MM.1S (cell line): ENCODE results near the gene HSPA1L.

Experiments
- CTCF ChIP-seq: fragments of 300-600 bp; sonication (generic); IDR thresholded peaks from 2 replicates; pipeline ENCODE4 v1.5.1; 2016; ENCODE audit warnings: antibody characterized with exemption, low read length, mixed read lengths
- EZH2 ChIP-seq: fragments of 300-600 bp; sonication (generic); optimal IDR thresholded peaks from 2 replicates; pipeline ENCODE3; 2017; ENCODE audit warnings: low read depth, mild to moderate bottlenecking, antibody characterized with exemption, low read length, mixed read lengths
- EZH2phosphoT487 ChIP-seq: fragments of 300-600 bp; sonication (generic); IDR thresholded peaks from 2 replicates; pipeline ENCODE4 v1.6.1; 2018; ENCODE audit warnings: antibody characterized with exemption, low read length

GRCh38 chr6:31782126-31782855 is 32.8 kb downstream of the HSPA1L start:
- no peak for TF ChIP-seq CTCF
- no peak for TF ChIP-seq EZH2
- TF ChIP-seq EZH2phosphoT487: no peak
